GM21360 (cell line): Measurements from ENCODE around the gene EEA1.
"Not testable (repeated sequence)": the region's sequence is repeated elsewhere in the genome, so short reads cannot be mapped to it uniquely, and the experiment has no call there.

Source experiments
- ATAC-seq: cut with Tn5 transposase; IDR thresholded peaks from one replicate; pipeline ENCODE4 v1.9.1; 2021; ENCODE audit warnings: mild to moderate bottlenecking, moderate library complexity; ENCODE audit not compliant: unreplicated experiment

EEA1 gene

DNA sequence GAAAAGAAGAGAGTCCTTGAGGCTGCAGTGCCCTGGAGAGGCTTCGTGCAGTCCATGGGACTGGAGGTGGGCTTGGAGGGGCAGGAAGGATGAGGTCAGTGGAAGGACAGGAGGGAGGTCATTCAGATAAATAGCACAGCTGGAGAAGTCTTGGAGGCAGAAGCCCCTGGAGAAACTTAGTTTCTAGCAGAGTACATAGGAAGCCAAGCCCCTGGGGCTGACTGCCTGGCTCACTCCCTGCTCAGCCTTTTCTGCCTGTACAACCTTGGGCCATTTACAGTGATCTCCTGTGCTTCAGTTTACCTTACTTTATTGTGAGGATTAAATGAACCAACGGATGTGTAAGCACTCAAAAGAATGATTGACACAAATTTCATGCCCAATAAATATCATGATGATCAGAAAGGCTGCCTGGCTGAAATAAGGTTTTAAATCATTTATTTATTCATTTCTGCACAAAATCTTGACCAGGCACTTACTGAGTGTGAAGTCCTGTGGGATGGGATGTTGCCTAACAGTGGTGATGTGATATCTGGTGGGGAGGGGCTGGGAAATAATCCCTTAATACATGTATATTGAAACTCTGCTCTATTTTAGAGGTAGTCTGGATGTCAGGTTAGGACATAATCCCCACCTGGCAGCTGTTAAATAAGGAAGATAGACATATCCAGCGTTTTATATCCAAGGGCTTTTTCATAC is 172.0 kb downstream of the EEA1 start:
- ATAC-seq, result no peak

DNA sequence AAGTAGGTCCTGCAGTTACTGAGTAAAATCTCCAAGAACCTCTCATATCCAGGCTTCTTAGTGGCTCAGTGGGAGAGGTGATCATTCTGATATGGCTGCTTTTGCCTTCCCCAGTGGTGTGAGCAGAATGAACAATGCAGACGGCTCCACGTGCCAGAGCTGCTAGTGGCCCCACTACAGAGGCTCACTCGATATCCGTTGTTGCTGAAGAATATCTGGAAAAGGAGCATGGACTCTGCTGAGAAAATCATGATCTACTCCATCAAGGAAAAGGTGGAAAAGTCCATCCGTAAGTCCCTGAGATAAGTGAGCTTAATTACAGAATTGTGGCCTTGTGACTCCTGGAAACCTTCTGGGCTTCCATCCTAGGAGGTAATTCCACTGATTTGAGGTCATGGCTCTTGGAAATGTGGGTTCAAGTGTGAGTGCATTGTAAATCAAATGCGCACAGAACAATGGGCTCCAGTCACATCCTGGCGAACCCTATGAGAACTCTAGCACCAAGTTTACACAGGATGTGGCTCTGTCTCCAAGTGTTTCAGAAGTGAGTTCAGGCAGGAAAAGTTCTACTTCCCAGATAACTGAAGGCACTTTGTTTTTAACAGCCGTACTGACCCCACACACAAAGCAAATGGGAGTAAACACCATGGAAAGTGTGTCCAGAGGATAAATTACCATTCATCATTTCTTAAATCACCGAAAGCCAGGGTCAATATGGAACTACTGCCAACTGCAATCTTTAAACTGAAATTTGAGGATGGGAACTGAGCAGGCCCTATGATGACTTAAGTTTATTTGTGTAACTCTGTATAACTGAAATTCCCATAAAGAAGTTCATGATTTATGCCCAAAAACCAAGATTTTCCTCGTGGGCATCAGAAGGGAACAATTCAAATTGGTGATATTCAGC is 174.9 kb downstream of the EEA1 start:
- no peak for ATAC-seq

DNA sequence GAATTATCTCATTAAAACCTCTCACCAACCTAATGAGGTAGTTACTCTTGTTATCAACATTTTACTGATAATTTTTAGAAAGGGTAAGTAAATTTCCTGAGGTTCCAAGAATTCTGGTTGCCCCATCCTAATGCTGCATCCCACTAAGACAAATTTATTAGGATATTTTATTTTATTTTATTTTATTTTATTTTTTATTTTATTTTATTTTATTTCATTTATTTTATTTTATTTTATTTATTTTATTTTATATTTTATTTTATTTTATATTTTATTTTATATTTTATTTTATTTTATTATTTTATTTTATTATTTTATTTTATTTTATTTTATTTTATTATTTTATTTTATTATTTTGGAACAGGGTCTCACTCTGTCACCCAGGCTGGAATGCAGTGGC is 179.4 kb downstream of the EEA1 start:
- ATAC-seq, result not testable (repeated sequence)

DNA sequence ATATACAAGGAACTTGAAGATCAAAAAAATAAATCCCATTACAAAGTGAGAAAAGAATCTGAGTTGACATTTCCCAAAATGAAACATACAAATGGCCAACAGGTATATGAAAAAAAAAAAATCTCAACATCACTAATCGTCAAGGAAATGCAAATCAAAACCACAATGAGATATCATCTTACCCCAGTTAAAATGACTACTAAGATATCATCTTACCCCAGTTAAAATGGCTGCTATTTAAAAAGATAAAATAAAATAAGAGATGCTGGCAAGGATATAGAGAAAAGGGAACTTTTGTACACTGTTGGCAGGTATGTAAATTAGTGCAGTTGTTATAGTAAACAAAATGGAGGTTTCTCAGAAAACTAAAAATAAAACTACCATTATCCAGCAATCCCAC is 181.9 kb downstream of the EEA1 start:
- no peak for ATAC-seq

DNA sequence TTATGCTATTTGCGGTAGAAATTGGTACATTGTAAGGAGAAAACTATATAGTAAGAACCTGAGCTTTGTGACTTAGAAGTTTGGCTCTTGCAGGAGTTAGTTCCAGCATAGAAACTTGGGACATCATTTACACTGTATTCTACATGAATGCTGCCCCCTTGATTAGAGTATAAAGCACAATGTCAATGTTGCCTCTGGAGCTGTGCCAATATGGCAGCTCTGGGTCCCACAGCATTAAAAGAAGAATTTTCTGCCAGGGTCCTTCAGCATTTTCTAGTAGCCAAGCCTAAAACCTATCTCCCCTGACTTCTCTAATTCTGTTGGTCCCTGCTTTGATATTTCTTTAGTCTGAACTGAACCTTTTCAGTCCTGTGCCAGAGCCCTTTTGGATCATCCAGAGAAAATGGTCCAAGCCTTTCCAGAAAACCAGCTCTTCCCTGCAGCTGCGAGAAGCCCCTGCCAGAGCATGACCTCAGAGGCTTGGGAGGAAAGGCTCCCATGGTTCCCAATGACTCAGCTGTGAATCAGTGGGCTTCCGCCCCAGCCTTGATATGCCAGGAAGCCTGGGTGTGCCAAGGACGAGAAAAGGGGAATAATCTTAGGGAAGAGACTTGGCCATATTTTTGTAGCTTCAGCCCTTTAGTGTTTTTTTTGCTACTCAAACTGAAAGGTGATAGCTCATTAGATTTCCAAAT is 183.1 kb downstream of the EEA1 start:
- no peak for ATAC-seq

DNA sequence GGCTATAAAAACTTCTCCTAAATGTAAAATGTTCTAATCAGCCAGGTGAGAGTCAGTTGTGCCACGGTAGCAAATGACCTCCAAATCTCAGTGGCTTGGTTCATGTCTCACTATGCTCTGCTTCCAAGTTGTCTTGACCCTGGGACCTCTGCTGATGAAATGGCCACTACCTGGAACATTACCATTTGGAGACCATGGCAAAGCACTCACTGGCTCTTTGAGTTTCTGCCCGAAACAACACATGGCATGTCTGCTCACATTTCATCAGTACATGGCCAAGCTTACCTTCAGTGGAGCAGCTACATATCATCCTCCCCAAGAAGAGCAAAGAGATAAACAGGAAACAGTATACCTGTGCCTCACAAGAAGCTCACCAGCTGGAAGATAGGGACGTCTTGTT is 186.1 kb downstream of the EEA1 start:
- ATAC-seq, result no peak

DNA sequence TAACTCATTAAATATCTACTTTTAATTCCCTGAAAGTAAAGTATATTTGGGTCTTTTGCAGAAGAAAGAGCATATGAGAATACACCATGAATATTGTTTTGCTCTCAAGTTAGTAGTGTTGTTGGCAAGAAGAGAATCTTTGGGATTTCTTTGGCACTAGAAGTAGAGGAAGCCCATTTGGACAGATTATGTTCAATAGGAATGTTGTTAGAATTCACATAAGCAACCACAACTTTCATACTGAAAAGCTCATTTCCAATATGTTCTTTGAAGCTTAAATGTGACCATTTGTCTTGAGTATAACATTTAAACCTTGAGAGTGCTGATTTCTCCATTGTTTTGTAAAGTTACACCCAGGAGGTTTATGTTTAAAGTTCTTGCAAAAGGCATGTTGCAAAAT is 188.7 kb downstream of the EEA1 start:
- no peak for ATAC-seq

DNA sequence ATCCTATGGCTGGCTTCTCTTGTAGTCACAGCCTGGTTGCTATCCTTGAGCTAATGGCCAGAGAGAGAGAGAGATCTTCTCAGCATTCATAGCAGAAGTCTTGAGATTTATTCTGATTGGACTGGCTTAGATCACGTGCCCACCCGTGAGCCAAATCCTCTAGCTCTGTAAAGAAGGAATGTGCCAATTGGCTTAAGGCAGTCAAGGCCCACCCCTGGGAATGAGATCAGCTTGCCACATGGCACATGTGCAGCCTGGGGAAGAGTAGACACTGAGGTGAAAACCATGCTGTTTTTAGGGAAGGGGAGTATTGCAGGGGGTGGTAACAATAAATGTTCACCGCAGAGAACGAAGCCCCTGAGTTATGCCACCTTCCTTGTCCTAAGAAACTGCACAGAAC is 190.0 kb downstream of the EEA1 start:
- no peak for ATAC-seq

DNA sequence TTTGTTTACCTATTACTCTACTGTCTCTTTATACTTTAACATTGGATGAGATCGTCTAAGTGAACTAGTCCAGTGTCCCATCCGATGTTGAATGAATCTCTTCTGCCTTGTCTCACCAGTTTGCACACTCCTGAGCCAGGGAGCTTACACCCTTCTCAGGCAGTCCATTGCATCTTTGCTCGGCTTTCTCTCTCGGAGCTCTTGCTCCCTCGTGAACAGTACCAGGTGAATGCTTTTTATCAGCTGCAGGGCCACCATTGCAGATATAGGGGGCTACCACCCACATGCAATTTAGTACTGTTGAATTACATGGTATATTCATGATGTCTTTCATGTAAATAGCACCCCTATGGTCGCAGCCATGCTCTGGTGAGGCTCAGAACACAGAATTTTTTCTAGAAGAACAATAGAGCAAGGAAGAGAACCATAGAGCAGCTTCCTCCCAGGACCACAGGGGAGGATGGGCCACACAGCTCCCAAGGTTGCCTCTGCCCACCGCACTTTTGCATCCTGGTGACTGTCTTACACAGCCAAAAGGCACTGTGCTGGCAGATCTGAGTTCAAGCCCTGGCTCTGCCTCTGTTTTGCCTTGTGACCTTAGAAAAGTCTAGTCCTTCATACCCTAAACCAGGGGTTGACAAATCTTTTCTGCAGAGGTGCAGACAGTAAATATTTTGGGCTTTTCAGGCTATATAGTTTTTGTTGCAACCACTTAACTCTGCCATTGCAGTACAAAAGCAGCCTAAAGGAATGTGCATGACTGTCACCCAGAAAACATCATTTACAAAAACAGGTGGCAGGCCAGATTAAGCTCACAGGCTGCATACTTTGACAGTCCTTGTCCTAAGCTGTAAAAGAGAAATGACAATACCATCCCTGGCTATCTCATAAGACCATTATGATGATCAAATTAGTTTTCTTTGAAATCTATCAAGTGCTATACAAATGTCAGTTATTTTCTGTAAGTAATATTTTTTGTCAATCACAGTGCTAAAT is 190.9 kb downstream of the EEA1 start:
- no peak for ATAC-seq

DNA sequence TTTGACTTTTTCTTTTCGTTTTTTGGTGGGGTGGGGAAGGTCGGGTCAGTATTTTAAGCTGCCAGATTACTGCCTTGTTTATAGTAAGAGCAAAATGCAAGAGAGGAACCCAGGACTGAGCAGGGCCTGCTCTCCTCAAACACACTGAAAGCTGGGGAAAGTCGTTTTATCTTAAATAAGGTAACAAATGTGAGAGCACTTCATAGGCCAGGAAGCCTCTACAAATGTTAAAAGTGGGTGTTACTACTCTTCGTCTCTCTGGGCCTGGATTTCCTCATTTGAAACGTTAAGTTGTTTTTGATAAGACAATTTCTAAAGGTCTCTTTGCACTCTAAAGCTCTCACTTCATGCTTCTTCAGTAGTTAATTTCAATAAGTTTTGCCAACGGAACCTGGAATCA is 192.5 kb downstream of the EEA1 start:
- no peak for ATAC-seq

DNA sequence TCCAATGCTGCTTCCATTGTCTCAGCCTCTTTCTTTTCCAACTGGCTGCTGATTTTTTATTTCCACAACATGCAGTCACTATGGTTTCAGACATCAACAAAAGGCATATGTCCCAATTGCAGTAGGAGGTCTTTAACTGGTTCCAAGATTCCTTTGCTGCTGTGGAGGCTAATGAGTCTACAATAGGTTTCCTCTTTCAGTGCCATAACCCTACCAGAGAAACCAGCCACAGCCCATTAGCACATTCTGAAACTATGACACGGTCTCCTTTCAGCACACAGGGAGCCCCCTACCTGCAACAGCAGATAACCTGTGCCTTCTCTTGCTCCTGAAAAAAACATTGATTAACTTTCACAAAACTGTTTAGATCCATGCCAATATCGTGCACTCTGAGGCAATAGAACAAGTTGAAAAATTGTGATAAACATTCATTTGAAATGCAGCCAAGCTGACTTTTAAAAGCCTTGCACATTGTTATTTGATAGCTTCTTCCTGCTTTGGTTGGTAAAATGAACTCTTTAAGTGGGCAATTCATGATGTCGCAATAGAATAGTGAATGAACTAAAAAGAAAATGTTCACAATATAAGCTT is 193.9 kb downstream of the EEA1 start:
- no peak for ATAC-seq

DNA sequence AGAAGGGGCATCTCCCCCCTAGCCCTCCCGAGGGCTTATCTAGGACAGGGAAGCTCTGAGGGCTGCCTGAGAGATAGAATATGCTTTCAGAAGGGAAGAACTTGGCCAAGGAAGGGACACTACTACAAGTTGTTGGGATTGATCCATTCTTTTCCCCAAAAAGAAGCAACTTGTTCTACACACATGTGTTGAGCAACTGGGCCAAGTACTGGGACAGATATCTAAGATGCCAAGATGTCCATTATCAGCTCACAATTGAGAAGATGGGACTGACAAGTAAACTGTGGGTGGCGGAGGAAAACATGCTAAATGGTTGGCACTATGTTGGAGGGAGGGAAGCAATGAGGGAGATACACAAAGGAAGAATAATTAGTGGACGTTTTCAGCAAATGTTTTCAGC is 195.4 kb downstream of the EEA1 start:
- ATAC-seq, result no peak

DNA sequence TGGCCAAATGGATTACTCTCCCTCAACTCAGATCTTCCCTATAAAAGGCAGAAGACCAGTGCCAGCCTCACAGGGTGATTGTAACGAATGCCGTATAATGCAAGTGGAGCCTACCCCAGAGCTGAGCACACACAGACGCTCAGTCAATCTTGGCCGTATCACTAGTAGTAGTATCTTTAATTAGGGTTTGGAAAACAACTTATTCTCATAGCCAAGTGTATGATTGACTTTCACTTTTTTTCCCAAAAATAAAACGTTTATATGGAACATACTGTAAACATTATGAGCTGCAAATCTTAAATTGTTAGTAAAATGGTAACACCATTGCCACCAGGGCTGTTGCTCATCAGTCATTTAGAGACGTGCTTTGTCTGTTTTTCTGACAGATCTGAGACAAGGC is 195.9 kb downstream of the EEA1 start:
- ATAC-seq, result no peak

DNA sequence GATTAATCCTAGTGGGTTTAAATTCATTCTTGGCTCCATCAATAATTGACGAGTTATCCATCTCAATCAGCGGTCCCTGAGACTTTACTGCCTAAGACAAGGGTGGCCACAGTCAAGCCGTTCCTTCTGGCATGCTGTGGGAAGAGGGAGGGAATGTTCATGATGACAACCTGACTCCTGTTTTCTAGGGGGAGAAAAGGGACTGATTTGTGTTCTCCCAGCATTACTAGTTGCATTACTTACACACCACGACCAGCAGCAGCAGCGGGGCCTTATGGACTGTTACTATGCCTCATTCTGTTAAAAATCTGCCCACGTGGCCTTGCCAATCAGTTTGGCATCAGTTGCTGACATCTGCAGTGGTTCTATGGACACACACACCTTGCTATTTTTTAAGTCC is 196.4 kb downstream of the EEA1 start:
- no peak for ATAC-seq

DNA sequence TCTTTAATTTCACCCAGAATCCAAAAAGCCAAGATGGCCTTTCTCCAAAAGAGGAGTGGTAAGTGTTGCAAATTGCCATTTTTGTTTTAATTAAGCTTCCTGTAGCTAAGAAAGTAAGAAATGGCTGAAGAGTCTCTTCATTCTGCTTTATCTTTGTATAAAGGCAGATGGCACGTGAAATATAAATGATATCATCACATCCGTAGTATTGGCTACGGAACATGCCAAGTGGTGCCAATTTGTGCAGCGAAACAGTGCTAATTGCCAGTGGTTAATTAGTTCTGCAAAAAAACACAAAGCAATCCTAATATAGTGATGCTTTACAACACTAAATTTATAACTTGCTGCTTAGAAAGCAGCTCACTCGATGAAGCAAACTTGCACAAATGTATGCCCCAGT is 196.9 kb downstream of the EEA1 start:
- ATAC-seq, result no peak

DNA sequence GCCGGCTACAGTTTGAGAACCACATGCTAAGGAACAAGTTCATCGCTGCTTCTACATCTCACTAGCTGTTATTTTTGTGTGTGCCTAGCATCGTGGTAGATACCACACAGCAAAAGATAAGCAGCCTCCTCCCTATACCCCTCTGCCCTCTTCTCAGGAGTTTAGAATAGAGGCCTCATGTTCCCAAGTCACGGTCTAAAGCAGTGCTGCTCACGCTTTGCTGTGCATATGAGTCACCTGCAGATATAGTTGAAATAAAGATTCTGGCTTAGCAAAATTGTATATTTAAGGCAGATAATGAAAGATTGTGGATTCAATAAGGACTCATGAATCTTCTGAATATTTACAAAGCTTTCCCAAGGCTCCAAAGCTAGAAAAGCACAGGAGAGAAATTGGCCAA is 198.3 kb downstream of the EEA1 start:
- no peak for ATAC-seq

DNA sequence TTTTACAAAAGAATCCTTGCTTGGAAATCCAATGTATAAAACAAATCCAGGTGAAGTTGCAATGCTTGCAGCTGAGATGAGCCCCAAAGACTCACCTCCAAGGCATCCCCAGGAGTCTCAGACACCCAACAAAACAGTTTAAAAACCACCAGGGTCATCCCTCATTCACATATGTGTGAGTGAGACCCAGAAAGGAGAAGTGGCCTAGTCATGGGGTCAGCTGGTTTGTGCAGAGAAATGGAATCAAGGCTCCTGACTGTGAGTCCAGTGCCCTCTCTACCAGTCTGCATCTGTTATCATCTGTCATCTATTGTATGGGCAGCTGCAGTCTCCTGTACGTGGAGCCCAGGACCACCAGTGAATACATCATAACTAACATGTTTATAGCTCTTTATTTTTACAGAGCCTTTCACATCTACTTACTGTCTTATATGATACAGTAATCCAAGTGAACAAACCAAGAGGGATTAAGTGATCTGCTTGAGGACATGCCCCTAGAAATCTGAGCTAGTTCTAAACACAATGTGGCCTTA is 199.3 kb downstream of the EEA1 start:
- no peak for ATAC-seq

DNA sequence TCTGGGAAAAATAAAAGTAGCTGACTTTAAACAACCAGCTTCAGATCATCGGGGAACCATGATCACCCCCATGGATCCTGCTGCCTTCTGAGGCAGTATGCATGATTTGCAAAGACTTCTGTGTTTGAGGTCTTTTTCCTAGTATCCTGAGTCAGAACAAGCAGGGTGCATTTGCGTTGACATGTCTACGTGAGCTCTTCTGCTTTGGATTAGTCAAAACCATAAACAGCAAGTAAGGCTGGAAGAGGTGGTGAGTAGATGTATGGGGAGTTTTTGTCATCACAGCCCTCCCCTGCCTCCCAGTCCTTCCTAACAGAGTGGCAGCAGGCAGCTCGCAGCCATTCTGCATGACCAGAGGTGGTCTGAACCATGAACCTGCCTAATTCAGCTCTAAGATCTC is 202.2 kb downstream of the EEA1 start:
- ATAC-seq, result no peak

DNA sequence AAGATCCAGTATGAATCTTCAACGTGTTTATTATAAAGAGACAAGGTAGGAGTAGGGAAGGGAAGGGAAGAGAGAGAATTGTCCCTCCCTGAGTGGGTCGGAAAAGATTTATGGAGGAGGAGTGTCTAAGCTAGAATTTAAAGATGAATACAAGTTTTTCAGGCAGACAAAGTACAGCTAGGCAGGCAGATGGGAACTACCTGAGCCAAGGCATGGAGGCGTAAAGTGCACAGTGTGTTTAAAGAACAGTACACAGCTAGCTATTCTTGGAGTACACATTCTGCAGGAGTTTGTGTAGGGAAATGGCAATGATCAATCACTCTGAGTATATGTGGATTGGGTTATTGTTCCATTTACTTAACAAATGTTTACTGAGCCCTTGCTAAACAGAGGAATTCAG is 206.2 kb downstream of the EEA1 start:
- ATAC-seq, result no peak

DNA sequence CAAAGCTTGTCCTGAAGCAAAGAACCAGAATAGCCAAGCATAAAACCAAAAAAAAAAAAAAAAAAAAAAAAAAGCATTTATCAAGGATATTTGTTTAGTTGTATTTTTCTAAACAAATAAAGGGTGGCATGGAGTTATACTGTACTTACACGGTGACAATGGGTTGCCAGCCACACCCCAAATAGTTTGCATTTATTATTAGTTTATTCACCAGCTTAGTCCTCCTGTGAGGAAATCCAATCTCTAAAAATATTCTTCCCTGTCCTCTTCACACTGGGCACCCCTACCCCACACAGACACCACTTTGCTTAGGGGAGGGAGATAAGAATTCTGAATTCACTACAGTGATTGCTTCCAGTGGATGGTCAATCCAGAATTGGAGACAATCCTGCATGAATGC is 207.4 kb downstream of the EEA1 start:
- ATAC-seq, result no peak
